ENCODE measurements around the gene CDH13. TPM values are rescaled to one million over a fixed set of nuclear protein-coding genes. Genes with fewer than 3 reads are reported as not detected.

The CDH13 gene
- total and polyA plus RNA-seq, 2 donors (not counting 3 experiments of a cell fraction or from before 2014, with no cell fraction given), result 96.6 to 124 TPM

- peak; percentile 56 for TF ChIP-seq JUN (IDR thresholded peaks at IDR 0.05; ENCODE audit: borderline replicate concordance, insufficient read depth, insufficient read length, low read depth)
- peak; percentile 50 for TF ChIP-seq POLR2AphosphoS5 (IDR thresholded peaks at IDR 0.05; ENCODE audit: insufficient read depth, low read depth, low read length)
- TF ChIP-seq POLR2A (IDR thresholded peaks at IDR 0.05; ENCODE audit: low read depth, low read length), result peak; percentile 49
- no peak for TF ChIP-seq MAX (IDR thresholded peaks at IDR 0.05; ENCODE audit: insufficient read depth, insufficient read length)
- no peak for TF ChIP-seq CTCF (IDR thresholded peaks at IDR 0.05; ENCODE audit: extremely low read depth in 1 of 2, insufficient read depth in 1 of 2, low read depth in 1 of 2, low read length in 2 of 2)
- TF ChIP-seq FOS (IDR thresholded peaks at IDR 0.05; ENCODE audit: borderline replicate concordance, insufficient read depth, low read length), result peak; percentile 34
- TF ChIP-seq EZH2 (IDR thresholded peaks at IDR 0.05; ENCODE audit: borderline replicate concordance, low read depth, low read length, severe bottlenecking), result no peak
- peak; percentile 45 for TF ChIP-seq GATA2 (IDR thresholded peaks at IDR 0.05; ENCODE audit: insufficient read depth, insufficient read length, low read depth, low read length)
- no peak for TF ChIP-seq MYC (IDR thresholded peaks at IDR 0.05; ENCODE audit: low read depth, low read length)
- peak overlapping the region; percentile 2 for H2AFZ ChIP-seq (ENCODE audit: low read depth, low read length)
- H3K9ac ChIP-seq (replicated peaks; ENCODE audit: extremely low read depth, insufficient read depth, low read length), result peak overlapping the region; percentile 57
- H3K27me3 ChIP-seq (ENCODE audit: control insufficient read depth in 2 of 2, insufficient read depth in 2 of 2, low read length in 2 of 2), result no peaks in the 10 kb centered on the region
- H3K27ac ChIP-seq (ENCODE audit: insufficient read depth, low read depth, low read length), result peak overlapping the region; percentile 73
- peak; percentile 88 for DNase-seq (ENCODE audit: low read depth, low spot score)
- BruUV-seq (replicated peaks), result TSS peak; percentile 25
- H3K4me2 ChIP-seq (ENCODE audit: insufficient read depth, low read length), result peak overlapping the region; percentile 57
- H3K79me2 ChIP-seq (ENCODE audit: control insufficient read depth, insufficient read depth, low read length), result no peaks in the 10 kb centered on the region
- H3K9me3 ChIP-seq (replicated peaks; ENCODE audit: control insufficient read depth, insufficient read depth, low read length), result no peaks in the 10 kb centered on the region
- ChIA-PET POLR2A (interaction anchor here (0.6 to 0.7 kb wide), 3 partner anchors 34 to 246 kb away, joined by 3 to 5 read pairs (median 3); no protein-coding TSS in a partner anchor), CTCF (interaction anchor here (0.9 to 1.8 kb wide), 6 partner anchors 9 to 373 kb away, joined by 3 to 6 read pairs (median 4); no protein-coding TSS in a partner anchor)
- no peaks in the 10 kb centered on the region for H3K36me3 ChIP-seq (ENCODE audit: control insufficient read depth in 2 of 2, extremely low read depth in 1 of 2, insufficient read depth in 2 of 2, low read length in 2 of 2)
- no peak overlapping the region for H3K4me3 ChIP-seq (replicated peaks in 1 of 3; ENCODE audit: insufficient read depth in 1 of 3, low read depth in 1 of 3, low read length in 3 of 3)
- peaks cover 36% of the 10 kb centered on the region for H3K4me1 ChIP-seq (ENCODE audit: control insufficient read depth, extremely low read depth, insufficient read depth, low read length)
- dilution Hi-C loops (cut with MboI; ENCODE audit: extremely low pct_ligation_motif_present, low sequenced_read_pairs), result no loop called here
- FAIRE-seq, result peak; percentile 81
- no peaks in the 10 kb centered on the region for H3K9me1 ChIP-seq (replicated peaks; ENCODE audit: control insufficient read depth, extremely low read depth, insufficient read depth, low read length)
- H4K20me1 ChIP-seq (replicated peaks; ENCODE audit: control insufficient read depth, extremely low read depth, insufficient read depth, low read length), result no peaks in the 10 kb centered on the region
- intact Hi-C loops (cut with micrococcal nuclease), result loop anchor here (1.0 to 2.0 kb wide), 5 partner anchors 65 to 364 kb away; no protein-coding TSS in a partner anchor
Measured at GRCh38 chr16:83002351-83003334, 375.9 kb downstream of the CDH13 start.

All from endothelial cell of umbilical vein (primary cell).